PC-9 (cell line): ENCODE measurements around the gene DCLRE1C. TPM values are rescaled to one million over a fixed set of nuclear protein-coding genes. Genes with fewer than 3 reads are reported as not detected.
"Not testable (repeated sequence)": the region's sequence is repeated elsewhere in the genome, so short reads cannot be mapped to it uniquely, and the experiment has no call there.

ENCODE experiments used
- BruUV-seq: library from RNA; stranded (reverse); fragments of 400-500 nt; replicated peaks from 2 replicates; lab custom pipeline; 2021; lab: Mats Ljungman, UMichigan
- CTCF ChIA-PET: fragments of 300-600 bp; sonication (Branson Sonifier 250); formaldehyde crosslinking; loops from one replicate; lab custom pipeline; 2022; ENCODE audit warnings: antibody characterized with exemption; lab: Charles Lee
- POLR2A ChIA-PET: fragments of 300-600 bp; sonication (Branson Sonifier 250); formaldehyde crosslinking; loops from one replicate; lab custom pipeline; 2022; ENCODE audit warnings: antibody characterized with exemption; ENCODE audit not compliant: unreplicated experiment; lab: Charles Lee
- DNase-seq, 2 experiments: peaks; one replicate each; pipeline versions ENCODE4 v3.0.0 to v3.0.0-alpha.2; 2015 to 2022; ENCODE audit warnings: mixed read lengths in 1 of 2
- H2AFZ ChIP-seq: fragments of 200-600 bp; sonication (generic); 2 replicates; pipeline ENCODE4 v1.8.1; 2017; ENCODE audit warnings: antibody characterized with exemption
- H3F3A ChIP-seq: fragments of 200-600 bp; sonication (generic); 2 replicates; pipeline ENCODE4 v1.8.1; 2017; ENCODE audit warnings: antibody characterized with exemption, mild to moderate bottlenecking, low read depth; ENCODE audit not compliant: insufficient read depth
- H3K27ac ChIP-seq: fragments of 200-600 bp; sonication (generic); 2 replicates; pipeline ENCODE4 v1.6.1; 2016; ENCODE audit warnings: mixed run types
- H3K27me3 ChIP-seq: fragments of 200-600 bp; sonication (generic); 2 replicates; pipeline ENCODE4 v1.6.1; 2016; ENCODE audit warnings: low read depth, mixed run types; ENCODE audit not compliant: insufficient read depth
- H3K36me3 ChIP-seq: fragments of 200-600 bp; sonication (generic); 2 replicates; pipeline ENCODE4 v1.6.1; 2016; ENCODE audit warnings: low read depth, mixed run types
- H3K4me1 ChIP-seq: fragments of 200-600 bp; sonication (generic); replicated peaks from 2 replicates; pipeline ENCODE4 v1.6.1; 2016; ENCODE audit warnings: mixed run types; ENCODE audit not compliant: insufficient read depth
- H3K4me2 ChIP-seq: fragments of 200-600 bp; sonication (generic); 2 replicates; pipeline ENCODE4 v1.6.1; 2017; ENCODE audit warnings: mixed run types
- H3K4me3 ChIP-seq: fragments of 200-600 bp; sonication (generic); 2 replicates; pipeline ENCODE4 v1.6.1; 2016; ENCODE audit warnings: mixed run types
- H3K79me2 ChIP-seq: fragments of 200-600 bp; sonication (generic); 2 replicates; pipeline ENCODE4 v1.6.1; 2017; ENCODE audit warnings: low read depth, mixed run types
- H3K9me2 ChIP-seq: fragments of 200-600 bp; sonication (generic); 2 replicates; pipeline ENCODE4 v1.8.1; 2017; ENCODE audit warnings: mild to moderate bottlenecking; ENCODE audit not compliant: insufficient read depth
- H3K9me3 ChIP-seq: fragments of 200-600 bp; sonication (generic); 2 replicates; pipeline ENCODE4 v1.8.1; 2016; ENCODE audit warnings: low read depth; ENCODE audit not compliant: insufficient read depth
- H4K20me1 ChIP-seq: fragments of 200-600 bp; sonication (generic); 2 replicates; pipeline ENCODE4 v1.8.1; 2017; ENCODE audit not compliant: insufficient read depth
- CTCF ChIP-seq: fragments of 200-600 bp; sonication (generic); conservative IDR thresholded peaks from 2 replicates; pipeline ENCODE4 v1.6.1; 2017; ENCODE audit warnings: mixed run types, antibody characterized with exemption, mild to moderate bottlenecking, moderate library complexity
- EZH2 ChIP-seq: fragments of 200-600 bp; sonication (generic); IDR thresholded peaks from 2 replicates; pipeline ENCODE4 v1.8.0; 2017; ENCODE audit warnings: antibody characterized with exemption, low read depth
- intact Hi-C: fragments of 100-400 bp; cut with micrococcal nuclease; formaldehyde crosslinking; loops from one replicate; pipeline ENCODE4 v1.10.0; 2022; ENCODE audit not compliant: unreplicated experiment
- total RNA-seq: library from RNA; stranded (reverse); gene quantifications from 2 replicates; pipeline ENCODE4 v1.2.3, GENCODE V29; 2021

DCLRE1C gene
- total RNA-seq, 1 experiment from 2014 or later: 14.0 TPM

DNA sequence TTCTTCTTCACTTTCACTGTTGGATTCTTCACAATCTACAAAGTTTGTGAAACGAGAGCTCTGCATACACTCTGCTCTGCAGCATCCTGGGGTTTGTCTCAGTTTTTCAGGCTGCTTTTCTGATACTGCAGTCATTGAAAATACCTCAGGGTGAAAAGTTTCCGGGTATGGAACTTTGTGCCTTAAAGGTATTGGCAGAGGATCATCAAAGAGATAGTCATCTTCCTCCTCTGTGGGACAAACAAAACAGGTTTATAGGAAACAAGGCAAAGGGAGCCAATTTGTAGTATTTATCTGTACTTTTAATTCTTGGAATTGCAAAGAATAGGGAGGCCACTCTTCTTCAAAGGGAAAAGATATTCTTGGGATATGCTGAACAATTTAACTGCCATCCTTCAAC, 44.8 kb downstream of the DCLRE1C start:
- no peak overlapping the region for H2AFZ ChIP-seq
- H3K9me2 ChIP-seq: no peaks in the 10 kb centered on the region
- POLR2A ChIA-PET: no interaction called here
- no peak overlapping the region for H3K4me2 ChIP-seq
- no peak overlapping the region for H3K27ac ChIP-seq
- intact Hi-C loops: no loop called here
- no peaks in the 10 kb centered on the region for H3F3A ChIP-seq
- H3K36me3 ChIP-seq: peaks cover 49% of the 10 kb centered on the region
- CTCF ChIA-PET: no interaction called here
- H3K4me1 ChIP-seq: no peaks in the 10 kb centered on the region
- no peak for TF ChIP-seq CTCF
- no peak for TF ChIP-seq EZH2
- BruUV-seq: no TSS peak
- DNase-seq: no peak
- H3K4me3 ChIP-seq: no peak overlapping the region
- H3K9me3 ChIP-seq: no peaks in the 10 kb centered on the region
- no peaks in the 10 kb centered on the region for H3K79me2 ChIP-seq
- no peaks in the 10 kb centered on the region for H4K20me1 ChIP-seq
- no peaks in the 10 kb centered on the region for H3K27me3 ChIP-seq

DNA sequence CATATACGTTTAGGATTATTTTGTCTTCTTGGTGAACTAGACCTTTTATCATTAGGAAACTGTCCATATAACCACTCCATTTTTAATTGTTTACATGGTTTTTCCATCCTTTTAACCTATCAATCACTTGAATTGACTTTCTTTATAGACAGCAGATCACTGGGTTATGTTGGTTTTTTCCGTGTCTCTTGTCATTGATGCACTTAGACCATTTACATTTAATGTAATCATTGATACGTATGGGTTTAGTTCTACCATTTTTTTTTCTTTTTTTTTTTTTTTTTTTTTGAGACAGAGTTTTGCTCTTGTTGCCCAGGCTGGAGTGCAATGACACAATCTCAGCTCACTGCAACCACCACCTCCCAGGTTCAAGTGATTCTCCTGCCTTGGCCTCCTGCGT, 46.3 kb downstream of the DCLRE1C start:
- H4K20me1 ChIP-seq, H3K4me2 ChIP-seq, H3K4me3 ChIP-seq, H3K79me2 ChIP-seq, DNase-seq, H3K9me2 ChIP-seq, BruUV-seq, H3K27me3 ChIP-seq, H3K4me1 ChIP-seq, H2AFZ ChIP-seq, intact Hi-C loops, H3K9me3 ChIP-seq, H3K27ac ChIP-seq, H3F3A ChIP-seq: not testable (repeated sequence)
- POLR2A ChIA-PET: interaction anchor here (0.5 kb wide), 1 partner anchor 46 kb away, joined by 3 read pairs; no protein-coding TSS in a partner anchor
- CTCF ChIA-PET: interaction anchor here (0.7 kb wide), 1 partner anchor 13 kb away, joined by 10 read pairs; no protein-coding TSS in a partner anchor
- H3K36me3 ChIP-seq: peaks cover 36% of the 10 kb centered on the region

- BruUV-seq: no TSS peak
- TF ChIP-seq EZH2 (no peak), CTCF (no peak)
- H3K27me3 ChIP-seq: no peaks in the 10 kb centered on the region
- intact Hi-C loops: no loop called here
- ChIA-PET CTCF (no interaction called here), POLR2A (interaction anchor here (0.6 kb wide), 1 partner anchor 48 kb away, joined by 3 read pairs; no protein-coding TSS in a partner anchor)
- H3K79me2 ChIP-seq: no peaks in the 10 kb centered on the region
- H3K4me1 ChIP-seq: no peaks in the 10 kb centered on the region
- no peaks in the 10 kb centered on the region for H3K9me2 ChIP-seq
- H3K4me2 ChIP-seq: no peak overlapping the region
- H3F3A ChIP-seq: no peaks in the 10 kb centered on the region
- H3K36me3 ChIP-seq: peaks cover 34% of the 10 kb centered on the region
- H3K4me3 ChIP-seq: no peak overlapping the region
- H3K27ac ChIP-seq: no peak overlapping the region
- H4K20me1 ChIP-seq: no peaks in the 10 kb centered on the region
- no peak overlapping the region for H2AFZ ChIP-seq
- no peak for DNase-seq
- H3K9me3 ChIP-seq: no peaks in the 10 kb centered on the region
Observed at GRCh38 chr10:14906765-14907164, 47.1 kb downstream of the DCLRE1C start.

DNA sequence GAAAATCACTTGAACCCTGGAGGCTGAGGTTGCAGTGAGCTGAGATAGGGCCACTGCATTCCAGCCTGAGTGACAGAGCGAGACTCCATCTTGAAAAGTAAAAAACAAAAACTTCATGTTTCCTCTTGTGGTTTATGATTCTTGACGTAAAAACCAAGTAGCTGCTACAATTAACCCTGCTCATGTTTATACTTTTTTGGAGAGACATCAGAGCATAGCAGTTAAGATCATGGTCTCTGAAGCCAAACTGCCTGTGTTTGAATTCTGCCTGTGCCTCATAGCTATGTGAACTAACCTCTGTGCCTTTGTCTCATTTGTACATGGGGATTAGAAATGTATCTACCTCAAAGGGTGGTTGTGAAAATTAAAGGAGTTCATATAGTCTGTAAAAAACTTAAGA, 48.0 kb downstream of the DCLRE1C start:
- Histone ChIP-seq H2AFZ (no peak overlapping the region), H3K9me3 (no peaks in the 10 kb centered on the region), H3K9me2 (no peaks in the 10 kb centered on the region), H3K79me2 (no peaks in the 10 kb centered on the region), H3K27me3 (no peaks in the 10 kb centered on the region), H3F3A (no peaks in the 10 kb centered on the region), H3K27ac (no peak overlapping the region), H4K20me1 (no peaks in the 10 kb centered on the region), H3K36me3 (peaks cover 32% of the 10 kb centered on the region), H3K4me2 (no peak overlapping the region), H3K4me1 (no peaks in the 10 kb centered on the region), H3K4me3 (no peak overlapping the region)
- no TSS peak for BruUV-seq
- DNase-seq: no peak
- TF ChIP-seq EZH2 (no peak), CTCF (no peak)
- intact Hi-C loops: no loop called here
- ChIA-PET CTCF (no interaction called here), POLR2A (interaction anchor here (0.7 kb wide), 1 partner anchor 68 kb away, joined by 4 read pairs; the partner anchor contains the start of genes CDNF, HSPA14 and MSANTD7)
